ENCODE results near the gene NFATC1.

NFATC1 gene

DNA sequence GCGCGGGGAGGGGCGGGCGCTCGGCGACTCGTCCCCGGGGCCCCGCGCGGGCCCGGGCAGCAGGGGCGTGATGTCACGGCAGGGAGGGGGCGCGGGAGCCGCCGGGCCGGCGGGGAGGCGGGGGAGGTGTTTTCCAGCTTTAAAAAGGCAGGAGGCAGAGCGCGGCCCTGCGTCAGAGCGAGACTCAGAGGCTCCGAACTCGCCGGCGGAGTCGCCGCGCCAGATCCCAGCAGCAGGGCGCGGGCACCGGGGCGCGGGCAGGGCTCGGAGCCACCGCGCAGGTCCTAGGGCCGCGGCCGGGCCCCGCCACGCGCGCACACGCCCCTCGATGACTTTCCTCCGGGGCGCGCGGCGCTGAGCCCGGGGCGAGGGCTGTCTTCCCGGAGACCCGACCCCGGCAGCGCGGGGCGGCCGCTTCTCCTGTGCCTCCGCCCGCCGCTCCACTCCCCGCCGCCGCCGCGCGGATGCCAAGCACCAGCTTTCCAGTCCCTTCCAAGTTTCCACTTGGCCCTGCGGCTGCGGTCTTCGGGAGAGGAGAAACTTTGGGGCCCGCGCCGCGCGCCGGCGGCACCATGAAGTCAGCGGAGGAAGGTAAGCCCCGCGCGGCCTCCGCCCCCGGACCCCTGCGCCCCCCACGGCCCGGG lies at the start of gene NFATC1:
Gene NFATC1, plus strand, starts transcription at position 170 of the 644 bp plus-strand sequence. Its CDS starts 295 bp downstream, at position 465.
- no peak for DNase-seq (ENCODE audit: low read depth, low spot score)
- H3K27ac ChIP-seq, result no peak within 1 kb of the TSS

DNA sequence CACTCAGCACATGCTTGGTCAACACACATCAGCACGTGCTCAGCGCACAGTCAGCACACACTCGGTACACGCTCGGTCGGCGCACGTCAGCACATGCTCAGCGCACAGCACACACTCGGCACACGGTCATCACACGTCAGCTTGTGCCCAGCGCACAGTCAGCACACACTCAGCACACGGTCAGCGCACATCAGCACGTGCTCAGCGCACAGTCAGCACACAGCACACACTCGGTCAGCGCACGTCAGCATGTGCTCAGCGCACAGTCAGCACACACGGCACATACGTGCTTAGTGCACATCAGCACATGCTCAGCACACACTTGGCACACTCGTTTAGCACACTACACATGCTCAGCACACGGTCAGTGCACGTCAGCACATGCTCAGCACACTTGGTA lies 49.7 kb upstream of the NFATC1 start:
- no peak for DNase-seq (ENCODE audit: low read depth, low spot score)
- H3K27ac ChIP-seq, result no peak overlapping the region

DNA sequence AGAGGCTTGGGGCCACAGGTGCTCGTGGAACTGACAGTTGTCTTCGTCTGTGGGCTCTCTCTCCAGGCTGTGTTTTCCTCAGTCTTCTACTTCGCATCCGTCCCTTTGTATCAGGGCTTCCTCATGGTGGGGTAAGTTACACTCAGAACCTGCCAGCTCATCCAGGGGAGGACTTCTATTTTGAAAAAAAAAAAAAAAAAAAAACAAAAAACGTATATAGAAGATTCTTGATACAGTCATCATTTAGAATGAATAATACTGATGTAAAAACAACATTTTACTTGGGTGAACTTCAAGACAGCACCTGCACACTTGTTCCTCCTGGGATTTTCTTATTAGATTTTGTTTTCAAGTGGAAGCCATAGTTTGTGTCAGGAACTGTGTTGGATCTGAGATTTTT lies 47.7 kb upstream of the NFATC1 start:
- H3K27ac ChIP-seq, result peak overlapping the region; percentile 9
- no peak for DNase-seq (ENCODE audit: low read depth, low spot score)

DNA sequence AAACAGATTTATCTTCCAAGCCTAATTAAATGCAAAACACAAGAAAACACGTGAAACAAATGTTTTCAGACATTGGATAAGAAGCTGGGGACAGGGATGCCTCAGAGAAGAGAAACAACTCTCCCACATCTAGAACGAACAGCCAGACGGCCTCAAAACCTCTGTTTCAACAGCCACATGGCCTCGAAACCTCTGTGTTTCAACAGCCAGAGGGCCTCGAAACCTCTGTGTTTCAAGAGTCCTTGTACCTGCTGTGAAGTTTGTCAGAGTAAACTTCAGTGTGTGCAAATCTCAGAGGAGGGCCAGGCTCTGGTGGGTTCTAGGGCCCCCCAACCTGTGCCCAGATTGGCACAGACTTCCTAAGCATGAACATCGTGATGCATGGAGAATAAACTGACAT lies 43.3 kb upstream of the NFATC1 start:
- no peak for DNase-seq (ENCODE audit: low read depth, low spot score)

DNA sequence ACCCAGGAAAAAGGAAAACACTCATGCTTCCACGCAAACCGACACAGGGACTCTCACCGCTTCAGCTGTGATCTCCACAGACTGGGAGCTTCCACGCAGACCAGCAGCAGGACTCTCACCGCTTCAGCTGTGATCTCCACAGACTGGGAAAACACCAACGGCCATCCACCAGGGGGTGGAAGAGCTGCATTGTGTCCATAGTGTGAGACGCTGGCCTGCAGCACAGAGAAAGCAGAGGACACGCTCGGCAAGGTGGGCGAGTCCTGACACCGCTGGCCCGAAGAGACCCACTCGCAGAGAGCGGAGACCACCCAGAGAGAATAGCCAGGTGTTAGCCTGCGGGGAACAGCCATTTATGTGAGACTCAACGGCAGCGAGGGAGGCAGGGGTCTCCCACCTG lies 42.5 kb upstream of the NFATC1 start:
- H3K27ac ChIP-seq, result no peak overlapping the region
- no peak for DNase-seq (ENCODE audit: low read depth, low spot score)

More for the DNA sequence above, 43.3 kb upstream of the NFATC1 start:
- no peak overlapping the region for H3K27ac ChIP-seq

DNA sequence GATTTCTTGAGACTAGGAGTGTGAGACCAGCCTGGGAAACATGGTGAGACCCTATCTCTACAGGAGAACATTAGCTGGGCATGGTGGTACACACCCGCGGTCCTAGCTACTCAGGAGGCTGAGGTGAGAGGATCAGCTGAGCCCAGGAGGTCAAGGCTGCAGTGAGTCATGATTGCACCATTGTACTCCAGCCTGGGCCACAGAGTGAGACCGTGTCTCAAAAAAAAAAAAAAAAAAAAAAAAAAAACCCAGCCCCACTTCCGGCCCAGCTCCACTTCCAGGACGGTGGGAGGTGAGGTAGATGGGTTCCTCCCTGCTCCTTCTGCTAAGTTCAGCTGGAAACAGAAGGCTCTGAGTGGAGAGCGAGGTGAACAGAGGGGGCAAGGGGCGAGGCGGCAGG lies 41.4 kb upstream of the NFATC1 start:
- no peak overlapping the region for H3K27ac ChIP-seq
- no peak for DNase-seq (ENCODE audit: low read depth, low spot score)

DNA sequence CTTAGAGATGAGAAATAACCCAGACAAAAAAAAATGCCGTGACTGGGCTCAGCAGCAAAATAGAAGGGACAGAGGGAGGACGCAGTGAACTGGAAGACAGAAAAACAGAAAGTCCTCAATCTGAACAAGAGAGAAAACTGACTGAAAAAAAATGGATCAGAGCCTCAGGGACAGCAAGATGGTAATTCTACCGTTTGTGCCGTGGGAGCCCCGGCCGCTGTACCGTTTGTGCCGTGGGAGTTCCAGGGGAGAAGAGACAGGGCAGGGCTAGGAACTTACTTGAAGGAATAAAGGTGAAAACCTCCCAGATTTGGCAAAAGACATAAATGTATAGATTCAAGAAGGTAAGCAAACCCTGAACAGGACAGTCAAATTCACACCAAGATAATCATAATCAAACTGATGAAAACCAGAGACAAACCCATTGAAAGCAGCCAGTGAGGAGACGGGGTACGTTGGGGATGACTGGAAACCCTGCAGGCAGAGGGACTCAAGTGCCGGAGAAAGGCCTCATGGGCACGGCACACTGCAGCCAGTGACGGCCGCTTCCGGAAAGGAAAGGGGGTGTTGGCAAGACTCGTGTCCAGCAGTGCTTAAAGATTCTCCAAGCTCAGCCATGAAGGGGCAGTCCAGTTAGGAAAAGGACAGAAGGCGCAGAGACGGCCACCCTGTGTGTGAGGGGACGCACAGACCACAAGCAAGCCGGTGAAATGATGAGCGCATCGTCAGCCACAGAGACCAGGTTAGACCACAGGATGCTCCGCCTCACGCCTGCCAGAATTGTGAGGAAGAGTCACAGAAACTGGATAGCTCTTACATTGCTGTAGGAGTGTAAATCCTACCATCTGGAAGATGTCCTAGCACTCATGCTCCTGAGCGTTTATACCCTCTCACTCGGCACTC lies 40.0 kb upstream of the NFATC1 start:
- no peak for DNase-seq (ENCODE audit: low read depth, low spot score)
- no peak overlapping the region for H3K27ac ChIP-seq

DNA sequence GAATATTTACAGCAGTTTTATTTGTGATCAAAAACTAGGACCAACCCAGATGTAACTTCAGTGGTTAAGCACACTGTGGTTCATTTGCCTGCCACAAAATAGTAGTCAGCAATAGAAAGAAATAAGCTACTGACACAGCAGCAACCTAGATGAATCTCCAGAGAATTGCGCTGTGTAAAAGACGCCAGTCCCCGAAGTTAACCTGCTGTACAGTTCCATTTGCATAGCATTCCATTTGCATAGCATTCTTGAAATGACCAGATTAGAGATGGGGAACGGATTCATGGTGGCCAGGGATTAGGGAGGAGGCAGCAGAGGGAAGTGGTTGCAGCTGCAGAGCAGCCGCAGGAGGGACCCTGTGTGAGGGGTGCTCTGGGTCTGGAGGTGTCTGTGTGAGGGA lies 39.3 kb upstream of the NFATC1 start:
- no peak overlapping the region for H3K27ac ChIP-seq
- DNase-seq (ENCODE audit: low read depth, low spot score), result no peak

DNA sequence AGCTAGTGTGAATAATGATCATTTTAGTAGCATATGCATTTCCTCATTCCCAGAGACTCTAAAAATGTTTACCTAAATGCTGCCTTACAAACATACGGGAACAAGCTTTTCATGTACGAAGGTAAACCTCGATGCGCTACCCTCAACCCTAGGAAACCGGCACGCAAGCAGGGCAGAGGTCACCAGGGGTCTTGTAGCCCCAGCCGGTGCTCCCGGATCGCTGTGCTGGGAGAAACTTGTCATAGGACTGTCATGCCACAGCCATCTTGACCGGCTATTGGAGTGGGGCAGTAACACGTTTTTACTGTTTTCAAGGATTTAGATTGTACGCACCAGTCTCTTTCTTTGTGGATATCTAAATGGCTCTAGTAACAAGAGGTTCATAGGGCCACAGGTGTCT lies 34.8 kb upstream of the NFATC1 start:
- no peak overlapping the region for H3K27ac ChIP-seq
- no peak for DNase-seq (ENCODE audit: low read depth, low spot score)

DNA sequence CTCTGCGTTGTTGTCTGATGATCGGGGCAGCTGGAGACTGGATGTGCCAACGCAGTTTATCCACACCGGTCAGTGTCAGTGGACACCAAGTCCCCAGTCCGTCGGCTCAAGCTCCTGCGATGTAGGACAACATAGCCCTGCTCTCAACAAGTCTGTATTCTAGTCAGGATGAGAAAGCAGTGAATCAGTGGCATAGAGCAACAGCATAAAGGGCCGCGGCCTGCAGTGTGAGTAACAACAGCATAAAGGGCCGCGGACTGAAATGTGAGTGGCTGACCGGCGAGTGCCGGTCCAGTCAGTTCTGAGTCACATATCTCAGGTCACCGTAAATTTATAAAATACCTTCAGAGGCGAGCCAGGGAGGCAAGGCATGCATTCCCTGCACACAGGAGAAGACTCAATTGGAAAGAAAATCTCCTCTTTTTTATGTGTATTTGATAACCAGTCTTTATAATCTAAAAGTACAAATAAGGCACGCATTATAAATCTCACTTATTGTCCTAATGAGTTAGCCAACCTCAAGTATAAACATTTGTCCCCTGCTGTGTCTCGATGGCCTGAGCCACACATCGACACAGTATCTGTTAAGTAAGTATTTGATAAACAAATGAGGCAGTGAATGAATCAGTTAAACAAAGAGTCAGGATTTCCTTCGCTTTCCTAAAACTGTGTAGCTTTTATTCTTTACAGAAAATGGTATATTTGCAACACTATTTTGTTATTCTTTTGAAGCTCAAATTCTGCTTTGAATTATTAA lies 33.8 kb upstream of the NFATC1 start:
- no peak overlapping the region for H3K27ac ChIP-seq
- DNase-seq (ENCODE audit: low read depth, low spot score), result no peak

DNA sequence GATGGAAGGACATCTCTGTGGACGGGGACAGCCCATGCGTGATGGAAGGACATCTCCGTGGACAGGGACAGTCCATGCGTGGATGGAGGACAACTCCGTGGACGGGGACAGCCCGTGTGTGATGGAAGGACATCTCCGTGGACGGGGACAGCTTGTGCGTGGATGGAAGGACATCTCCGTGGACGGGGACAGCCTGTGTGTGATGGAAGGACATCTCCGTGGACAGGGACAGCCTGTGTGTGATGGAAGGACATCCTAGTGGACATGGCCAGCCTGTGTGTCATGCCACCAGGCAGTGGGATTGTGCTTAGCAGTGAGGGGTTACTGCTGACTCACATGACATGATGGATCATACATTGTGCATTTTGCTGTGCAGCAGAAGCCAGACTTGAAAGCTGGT lies 30.0 kb upstream of the NFATC1 start:
- H3K27ac ChIP-seq, result no peak overlapping the region
- no peak for DNase-seq (ENCODE audit: low read depth, low spot score)

DNA sequence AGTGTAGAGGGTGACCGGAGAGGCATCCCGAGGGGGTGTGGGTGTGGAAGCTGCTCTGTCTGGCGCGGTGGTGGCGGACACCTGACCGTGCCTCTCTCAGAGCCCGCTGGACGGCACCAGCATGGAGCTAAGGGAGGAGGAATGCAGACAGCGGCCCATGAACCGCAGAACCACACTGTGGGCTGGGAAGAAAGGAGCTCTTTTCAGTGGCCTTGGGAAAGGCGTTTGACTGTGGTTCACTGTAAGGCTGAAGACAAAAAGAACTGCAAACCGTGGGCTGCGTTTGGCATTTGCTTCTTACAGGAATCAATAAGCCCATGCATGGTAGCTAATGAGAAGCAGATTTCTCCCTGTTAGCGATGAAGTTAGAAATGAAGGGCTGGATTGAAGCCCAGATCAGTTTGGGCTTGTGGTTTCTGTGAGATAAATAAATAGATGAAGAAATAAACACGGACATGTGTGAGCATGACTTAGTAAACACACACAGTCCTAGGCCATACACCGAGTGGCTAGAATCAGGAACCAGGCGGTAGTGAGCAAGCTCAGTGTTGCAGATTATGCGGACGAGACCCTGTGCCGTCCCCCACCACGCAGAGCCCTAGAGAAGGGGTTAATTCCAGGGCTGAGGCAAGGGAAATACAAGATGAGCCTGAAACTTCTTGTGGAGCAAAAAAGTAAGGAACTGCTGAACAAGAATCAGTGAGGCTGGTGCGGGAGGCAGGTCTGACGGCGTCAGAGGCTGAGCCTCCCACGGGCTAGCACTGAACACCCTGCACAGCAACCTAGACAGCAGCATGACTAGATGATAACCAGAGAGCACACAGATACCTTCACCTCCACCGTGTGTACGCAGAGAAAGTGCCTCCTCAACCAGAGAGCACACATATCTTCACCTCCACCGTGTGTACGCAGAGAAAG lies 29.3 kb upstream of the NFATC1 start:
- no peak overlapping the region for H3K27ac ChIP-seq
- DNase-seq (ENCODE audit: low read depth, low spot score), result no peak

DNA sequence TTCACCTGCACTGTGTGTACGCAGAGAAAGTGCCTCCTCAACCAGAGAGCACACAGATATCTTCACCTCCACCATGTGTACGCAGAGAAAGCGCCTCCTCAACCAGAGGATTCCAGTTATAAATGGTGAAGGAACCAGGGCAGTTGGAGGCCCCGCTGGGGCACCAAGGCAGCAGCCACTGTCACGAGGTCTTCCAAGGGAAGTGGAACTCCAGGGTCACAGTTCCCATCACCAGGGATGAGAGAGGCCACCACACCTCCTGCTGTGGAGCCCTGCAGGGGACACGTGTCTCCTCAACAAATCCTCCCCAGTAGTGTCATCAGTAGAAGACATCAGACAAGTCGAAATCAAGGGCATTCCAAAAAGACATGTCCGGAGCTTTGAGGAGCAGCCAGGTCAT lies 28.2 kb upstream of the NFATC1 start:
- no peak for DNase-seq (ENCODE audit: low read depth, low spot score)
- H3K27ac ChIP-seq, result no peak overlapping the region

DNA sequence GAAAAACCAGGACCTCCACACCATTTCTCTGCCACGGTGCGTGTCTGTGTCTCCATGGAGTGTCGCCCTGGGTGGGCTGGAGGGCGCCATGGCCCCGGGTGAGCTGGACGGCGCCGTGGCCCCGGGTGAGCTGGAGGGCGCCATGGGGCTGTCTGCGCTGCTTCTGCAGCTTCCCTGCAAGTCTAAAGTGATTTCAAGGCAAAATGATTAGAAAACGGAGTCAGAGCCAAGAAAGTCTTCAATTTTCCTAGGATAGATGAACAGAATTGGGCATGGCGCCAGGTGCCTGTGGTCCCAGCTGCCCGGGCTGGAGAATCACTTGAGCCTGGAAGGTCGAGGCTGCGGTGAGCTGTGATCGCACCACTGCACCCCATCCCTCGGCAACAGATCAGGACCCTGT lies 27.7 kb upstream of the NFATC1 start:
- no peak for DNase-seq (ENCODE audit: low read depth, low spot score)
- H3K27ac ChIP-seq, result no peak overlapping the region

DNA sequence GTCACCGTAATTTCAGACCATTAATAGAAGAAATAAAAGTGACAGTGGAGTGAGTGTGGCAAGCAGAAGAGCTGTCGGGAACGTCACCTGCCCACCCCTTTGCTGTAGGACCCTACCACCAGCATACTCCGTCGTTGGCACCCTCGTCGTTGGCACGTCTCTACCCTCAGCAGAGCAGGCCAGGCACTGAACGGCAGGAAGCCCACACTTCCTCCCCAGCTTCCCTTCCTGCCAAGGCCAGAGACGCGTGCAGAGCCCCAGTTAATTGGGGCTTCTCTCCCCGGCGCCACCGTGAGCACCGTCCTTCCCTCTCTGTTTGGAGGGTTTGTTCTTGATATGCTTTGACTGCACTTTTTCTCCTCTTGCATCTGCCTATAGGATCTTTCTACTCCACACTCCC lies 27.0 kb upstream of the NFATC1 start:
- no peak overlapping the region for H3K27ac ChIP-seq
- no peak for DNase-seq (ENCODE audit: low read depth, low spot score)

DNA sequence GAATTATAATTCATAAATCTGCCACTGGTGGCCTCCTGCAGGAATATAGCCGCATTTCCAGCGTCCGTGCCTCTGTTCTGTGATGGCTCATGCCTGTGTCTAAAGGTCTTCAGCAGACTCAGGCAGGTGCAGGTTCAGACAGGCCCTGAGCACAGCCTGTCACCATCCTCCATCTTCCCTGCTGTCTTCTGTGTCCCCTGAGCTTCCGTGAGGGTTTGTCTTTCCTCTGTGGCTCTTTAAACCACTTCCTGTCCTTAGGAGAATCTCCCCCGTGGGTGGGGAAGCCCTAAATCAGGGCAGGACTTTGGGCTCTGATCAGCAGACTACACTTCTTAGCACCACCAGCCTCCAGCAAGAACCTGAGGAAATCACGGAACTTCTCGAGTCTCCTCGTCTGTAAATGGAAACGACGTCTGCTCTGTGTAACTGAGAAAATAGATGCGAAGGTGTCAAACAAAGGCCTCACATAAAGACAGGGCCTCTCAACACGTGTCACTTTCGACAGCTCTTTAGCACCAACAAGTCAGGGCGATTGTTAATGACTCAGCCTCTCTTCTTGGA lies 24.1 kb upstream of the NFATC1 start:
- H3K27ac ChIP-seq, result no peak overlapping the region
- no peak for DNase-seq (ENCODE audit: low read depth, low spot score)

DNA sequence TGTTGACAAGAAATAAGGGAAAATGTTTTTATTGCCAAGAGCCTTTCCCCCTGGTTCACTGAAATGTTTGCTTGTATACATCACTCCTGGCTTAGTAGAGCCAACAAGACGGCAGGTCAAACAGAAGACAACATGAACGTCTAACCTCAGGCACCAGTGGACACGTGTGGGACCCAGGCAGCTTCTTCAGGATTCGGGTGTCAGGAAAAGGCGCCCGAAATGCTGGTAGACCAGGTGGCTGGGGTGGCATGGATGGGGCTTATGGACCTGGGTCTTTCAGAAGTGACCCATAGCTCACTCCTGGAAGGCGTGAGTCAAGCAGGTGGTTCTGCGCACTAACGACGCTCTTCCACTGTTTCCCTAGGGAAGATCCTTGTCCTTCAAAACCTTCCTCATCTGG lies 23.3 kb upstream of the NFATC1 start:
- H3K27ac ChIP-seq, result no peak overlapping the region
- no peak for DNase-seq (ENCODE audit: low read depth, low spot score)

DNA sequence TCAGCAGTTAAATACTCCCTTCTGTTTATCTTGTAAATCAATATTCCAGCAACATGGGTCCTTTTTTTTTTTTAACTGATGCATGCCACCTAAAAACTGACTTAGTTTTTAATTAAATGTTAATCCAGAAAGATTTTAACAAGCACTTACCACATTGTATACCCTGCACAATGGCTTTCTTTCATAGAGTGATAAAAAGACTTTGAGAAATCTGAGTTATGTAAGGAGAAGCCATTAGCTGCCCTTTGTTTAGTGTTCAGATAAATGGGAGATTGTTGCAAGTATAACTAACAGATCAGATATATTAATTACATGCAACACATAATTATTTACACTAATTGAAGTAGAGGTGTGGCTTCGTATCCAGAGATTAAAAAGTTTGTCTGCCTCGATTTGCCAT lies 22.7 kb upstream of the NFATC1 start:
- H3K27ac ChIP-seq, result no peak overlapping the region
- DNase-seq (ENCODE audit: low read depth, low spot score), result no peak

DNA sequence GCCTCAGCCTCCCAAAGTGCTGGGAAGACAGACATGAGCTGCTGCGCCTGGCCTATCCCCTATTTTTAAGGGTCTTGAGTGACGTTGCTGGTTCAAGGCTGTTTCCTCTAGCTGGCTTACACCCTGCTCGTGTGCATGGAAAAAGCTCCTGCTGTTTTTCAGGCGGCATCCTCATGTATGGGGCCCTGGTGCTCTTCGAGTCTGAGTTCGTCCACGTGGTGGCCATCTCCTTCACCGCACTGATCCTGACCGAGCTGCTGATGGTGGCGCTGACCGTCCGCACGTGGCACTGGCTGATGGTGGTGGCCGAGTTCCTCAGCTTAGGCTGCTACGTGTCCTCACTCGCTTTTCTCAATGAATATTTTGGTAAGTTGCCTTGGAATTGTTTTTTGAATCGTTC lies 22.0 kb upstream of the NFATC1 start:
- H3K27ac ChIP-seq, result no peak overlapping the region
- DNase-seq (ENCODE audit: low read depth, low spot score), result no peak

Data from epithelial cell of prostate (primary cell).